ENCODE data around the gene MCM3. TPM values are rescaled to one million over a fixed set of nuclear protein-coding genes. Genes with fewer than 3 reads are reported as not detected.

The MCM3 gene
- total RNA-seq, 2 experiments from 2014 or later: 256 to 258 TPM

DNA sequence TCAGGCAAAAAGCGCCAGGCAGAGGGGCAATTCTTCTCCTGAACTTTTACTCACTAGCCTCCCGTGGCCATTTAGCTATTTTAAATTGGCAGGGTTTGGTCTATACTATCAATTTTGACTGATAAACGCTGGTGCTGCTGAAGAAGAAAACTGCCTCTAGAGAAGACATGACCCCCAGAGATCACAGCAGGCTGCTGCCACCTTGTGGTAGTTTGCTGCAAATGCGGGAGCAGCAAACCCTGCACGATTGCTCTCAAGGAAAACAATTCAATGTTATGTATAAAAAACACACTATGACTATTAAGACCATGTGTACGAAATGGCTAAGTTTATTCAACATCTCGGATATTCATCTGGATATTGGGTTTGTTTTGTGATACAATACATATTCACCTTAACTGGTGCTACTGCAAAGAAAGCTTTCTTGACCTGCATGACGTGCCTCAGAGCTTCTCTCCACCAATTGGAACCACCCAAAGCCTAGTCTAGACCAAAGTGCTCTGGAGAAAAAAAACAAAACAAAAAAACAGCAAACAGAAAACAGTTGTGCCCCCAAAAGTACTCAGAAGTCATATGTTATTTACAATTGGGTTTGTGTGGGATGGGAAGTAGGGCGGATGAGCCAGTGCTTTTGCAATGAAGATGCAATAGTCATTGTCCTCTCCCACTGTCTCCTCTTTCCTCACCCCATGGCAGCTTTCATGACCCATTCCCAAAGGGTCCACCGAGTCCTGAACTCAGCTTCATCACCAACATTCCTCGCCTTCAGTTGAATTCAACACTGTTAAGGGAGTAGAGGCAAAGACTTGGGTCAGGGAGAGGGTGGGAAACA, 20.6 kb downstream of the MCM3 start:
- peaks cover 58% of the 10 kb centered on the region for H3K36me3 Mint-ChIP-seq (ENCODE audit: low read depth)
- no peaks in the 10 kb centered on the region for H3K9me3 Mint-ChIP-seq
- peak overlapping the region; percentile 23 for H3K27ac Mint-ChIP-seq
- H3K27me3 Mint-ChIP-seq (ENCODE audit: low read depth): no peaks in the 10 kb centered on the region
- peak; percentile 84 for DNase-seq
- no peak overlapping the region for H3K4me3 Mint-ChIP-seq
- peaks cover 15% of the 10 kb centered on the region for H3K4me1 Mint-ChIP-seq (ENCODE audit: low read depth)
- intact Hi-C loops (cut with micrococcal nuclease): loop anchor here (1.0 to 2.0 kb wide), 5 partner anchors 15 to 201 kb away; partner anchors contain the start of gene PKHD1
- CTCF ChIA-PET: interaction anchor here (0.6 to 9.1 kb wide), 26 partner anchors 10 to 200 kb away, joined by 3 to 115 read pairs (median 6); partner anchors contain the start of genes MCM3 and PAQR8

DNA sequence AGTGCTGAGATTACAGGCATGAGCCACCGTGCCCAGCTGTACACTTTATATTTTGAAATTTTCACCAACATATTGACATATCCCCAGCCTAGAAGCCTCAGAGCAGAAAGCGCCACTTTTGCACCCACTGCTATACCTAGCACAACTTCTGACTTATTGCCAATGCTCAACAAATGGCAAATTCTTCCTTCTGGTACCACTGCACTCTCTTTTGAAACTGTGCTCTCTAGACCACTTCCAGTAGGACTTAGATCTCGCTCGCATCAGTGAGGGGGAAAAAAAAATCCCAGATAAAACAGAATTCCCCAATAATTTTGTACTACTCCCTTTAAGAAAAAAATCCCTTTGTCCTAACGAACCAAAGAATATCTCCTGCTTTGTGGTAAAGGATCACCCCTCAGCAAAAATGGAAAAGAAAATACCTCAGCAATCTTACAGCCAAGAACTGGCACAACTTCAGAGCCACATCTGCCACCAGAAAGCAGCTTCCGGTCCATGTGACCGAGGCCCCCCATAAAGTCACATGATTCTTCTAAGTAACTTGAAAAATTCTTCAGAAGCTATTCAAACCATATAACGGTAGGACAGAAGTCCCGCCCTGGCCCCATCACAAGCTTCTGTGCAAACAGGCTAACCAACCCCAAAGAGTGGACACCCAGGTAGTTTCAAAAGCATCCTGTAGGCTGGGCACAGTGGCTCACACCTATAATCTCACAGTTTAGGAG, 21.8 kb downstream of the MCM3 start:
- H3K27me3 Mint-ChIP-seq (ENCODE audit: low read depth): no peaks in the 10 kb centered on the region
- H3K36me3 Mint-ChIP-seq (ENCODE audit: low read depth): peaks cover 48% of the 10 kb centered on the region

DNA sequence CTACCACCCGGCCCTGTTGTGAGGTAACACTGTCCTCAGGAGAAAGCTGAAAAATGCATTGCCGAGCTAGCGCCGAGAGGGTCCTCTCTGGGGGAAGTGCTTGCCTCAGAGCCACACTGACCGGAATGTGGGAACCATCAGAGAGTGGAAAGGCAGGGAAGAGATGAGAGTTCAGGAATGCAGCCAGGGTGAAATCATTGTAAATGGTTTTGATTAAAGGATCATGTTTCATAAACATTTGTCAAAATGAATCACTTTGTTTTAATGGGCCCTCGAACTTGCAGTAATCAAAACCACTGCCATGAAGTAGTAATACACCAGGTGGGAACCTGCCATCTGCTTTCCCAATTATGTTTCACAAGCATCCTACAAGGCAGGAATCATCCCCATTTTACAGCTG, 23.3 kb downstream of the MCM3 start:
- H3K27ac Mint-ChIP-seq: no peak overlapping the region
- H3K4me3 Mint-ChIP-seq: no peak overlapping the region
- H3K36me3 Mint-ChIP-seq (ENCODE audit: low read depth): peaks cover 36% of the 10 kb centered on the region
- no peaks in the 10 kb centered on the region for H3K9me3 Mint-ChIP-seq
- H3K4me1 Mint-ChIP-seq (ENCODE audit: low read depth): peaks cover 15% of the 10 kb centered on the region
- no peaks in the 10 kb centered on the region for H3K27me3 Mint-ChIP-seq (ENCODE audit: low read depth)
- DNase-seq: no peak
- intact Hi-C loops (cut with micrococcal nuclease): no loop called here
- CTCF ChIA-PET: interaction anchor here (0.8 to 9.1 kb wide), 6 partner anchors 11 to 198 kb away, joined by 3 to 115 read pairs (median 3); no protein-coding TSS in a partner anchor

More for the DNA sequence above, 21.8 kb downstream of the MCM3 start:
- no peak overlapping the region for H3K4me3 Mint-ChIP-seq
- CTCF ChIA-PET: interaction anchor here (0.7 to 9.1 kb wide), 22 partner anchors 11 to 202 kb away, joined by 3 to 115 read pairs (median 7); no protein-coding TSS in a partner anchor
- no peaks in the 10 kb centered on the region for H3K9me3 Mint-ChIP-seq
- DNase-seq: no peak
- H3K27ac Mint-ChIP-seq: no peak overlapping the region
- intact Hi-C loops (cut with micrococcal nuclease): loop anchor here (1.0 kb wide), 4 partner anchors 49 to 199 kb away; partner anchors contain the start of gene PKHD1
- peaks cover 15% of the 10 kb centered on the region for H3K4me1 Mint-ChIP-seq (ENCODE audit: low read depth)

DNA sequence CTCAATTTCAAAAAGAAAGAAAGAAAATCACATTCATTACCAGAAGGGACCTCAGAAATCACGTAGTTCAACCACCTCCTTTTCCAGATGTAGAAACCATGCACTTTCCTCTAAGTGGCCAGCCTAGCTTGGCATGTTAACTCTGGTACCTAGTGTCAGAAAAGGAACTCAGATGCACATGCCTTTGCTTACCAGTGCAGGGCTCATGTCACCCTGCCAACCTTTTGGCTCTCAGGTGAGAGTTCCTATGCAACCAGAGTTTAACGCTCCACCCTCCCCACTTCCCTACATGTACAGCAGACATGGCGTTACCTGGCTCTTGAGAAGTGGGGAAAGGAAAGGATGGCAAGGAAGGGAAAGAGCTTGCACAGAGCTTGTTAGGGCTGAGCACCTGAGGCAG, 23.9 kb downstream of the MCM3 start:
- no peaks in the 10 kb centered on the region for H3K9me3 Mint-ChIP-seq
- no peak for DNase-seq
- peaks cover 32% of the 10 kb centered on the region for H3K36me3 Mint-ChIP-seq (ENCODE audit: low read depth)
- CTCF ChIA-PET: interaction anchor here (0.9 to 9.1 kb wide), 6 partner anchors 20 to 139 kb away, joined by 3 to 115 read pairs (median 3); no protein-coding TSS in a partner anchor
- intact Hi-C loops (cut with micrococcal nuclease): no loop called here
- H3K27ac Mint-ChIP-seq: no peak overlapping the region
- no peaks in the 10 kb centered on the region for H3K27me3 Mint-ChIP-seq (ENCODE audit: low read depth)
- H3K4me3 Mint-ChIP-seq: no peak overlapping the region
- H3K4me1 Mint-ChIP-seq (ENCODE audit: low read depth): peaks cover 15% of the 10 kb centered on the region

DNA sequence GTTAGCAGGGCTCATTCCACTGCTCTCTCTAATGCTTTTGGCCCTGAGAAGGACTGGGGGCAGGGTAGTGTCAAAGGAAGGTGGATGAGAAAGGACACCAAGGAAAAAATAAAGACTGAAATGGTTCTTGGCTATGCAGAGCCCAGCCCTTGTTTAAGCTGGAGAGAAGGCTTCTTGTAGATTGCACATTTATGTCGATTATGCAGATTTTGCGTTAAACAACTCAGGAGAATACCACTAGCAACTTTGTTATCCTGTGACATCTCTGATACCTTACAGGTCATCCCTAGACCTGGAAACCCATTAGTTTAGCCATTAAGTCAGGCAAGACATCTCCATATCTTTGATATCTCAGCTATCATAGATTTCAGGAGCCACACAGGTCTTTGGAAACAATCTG, 29.1 kb downstream of the MCM3 start:
- peaks cover 38% of the 10 kb centered on the region for H3K4me1 Mint-ChIP-seq (ENCODE audit: low read depth)
- H3K4me3 Mint-ChIP-seq: no peak overlapping the region
- H3K9me3 Mint-ChIP-seq: no peaks in the 10 kb centered on the region
- no peaks in the 10 kb centered on the region for H3K36me3 Mint-ChIP-seq (ENCODE audit: low read depth)
- no peak overlapping the region for H3K27ac Mint-ChIP-seq
- DNase-seq: no peak
- intact Hi-C loops (cut with micrococcal nuclease): loop anchor here (1.0 to 2.0 kb wide), 4 partner anchors 28 to 93 kb away; partner anchors contain the start of gene MCM3
- peaks cover 10% of the 10 kb centered on the region for H3K27me3 Mint-ChIP-seq (ENCODE audit: low read depth)
- CTCF ChIA-PET: interaction anchor here (0.6 to 1.6 kb wide), 5 partner anchors 21 to 397 kb away, joined by 3 to 5 read pairs (median 3); no protein-coding TSS in a partner anchor

DNA sequence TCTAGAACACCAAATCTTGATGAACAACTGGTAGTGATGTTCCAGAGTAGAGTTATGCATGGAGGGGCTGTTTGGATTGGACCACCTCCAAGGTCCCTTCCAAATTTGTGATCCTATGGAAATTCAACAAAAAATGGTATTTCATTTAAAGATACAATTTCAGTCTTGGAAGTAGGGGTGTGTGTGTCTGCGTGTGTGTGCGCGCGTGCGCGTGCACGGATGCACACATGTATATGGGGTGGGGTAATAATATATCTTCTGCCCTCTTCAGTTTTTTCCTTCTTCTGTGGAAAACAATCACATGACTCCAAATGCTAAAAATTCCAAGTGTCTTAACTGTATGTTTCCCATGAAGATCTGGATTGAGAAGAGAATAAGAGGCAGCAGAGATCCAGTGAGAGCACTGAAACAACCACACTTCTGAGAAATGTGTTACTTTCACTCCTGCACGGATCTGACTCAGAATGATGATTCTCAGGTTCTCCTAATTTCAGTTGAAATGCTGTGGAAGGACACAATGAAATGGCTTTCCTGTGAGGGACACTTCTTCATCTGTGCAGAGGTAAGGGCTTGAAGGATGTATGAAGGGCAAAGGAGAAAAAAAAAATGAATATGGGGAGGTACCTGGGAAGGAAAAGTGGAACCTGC, 29.7 kb downstream of the MCM3 start:
- no peaks in the 10 kb centered on the region for H3K9me3 Mint-ChIP-seq
- CTCF ChIA-PET: interaction anchor here (0.6 to 1.6 kb wide), 5 partner anchors 21 to 397 kb away, joined by 3 to 5 read pairs (median 4); no protein-coding TSS in a partner anchor
- H3K4me1 Mint-ChIP-seq (ENCODE audit: low read depth): peaks cover 43% of the 10 kb centered on the region
- DNase-seq: peak; percentile 37
- H3K27me3 Mint-ChIP-seq (ENCODE audit: low read depth): peaks cover 10% of the 10 kb centered on the region
- no peak overlapping the region for H3K4me3 Mint-ChIP-seq
- no peak overlapping the region for H3K27ac Mint-ChIP-seq
- intact Hi-C loops (cut with micrococcal nuclease): loop anchor here (1.0 to 2.0 kb wide), 4 partner anchors 28 to 93 kb away; partner anchors contain the start of gene MCM3
- no peaks in the 10 kb centered on the region for H3K36me3 Mint-ChIP-seq (ENCODE audit: low read depth)

DNA sequence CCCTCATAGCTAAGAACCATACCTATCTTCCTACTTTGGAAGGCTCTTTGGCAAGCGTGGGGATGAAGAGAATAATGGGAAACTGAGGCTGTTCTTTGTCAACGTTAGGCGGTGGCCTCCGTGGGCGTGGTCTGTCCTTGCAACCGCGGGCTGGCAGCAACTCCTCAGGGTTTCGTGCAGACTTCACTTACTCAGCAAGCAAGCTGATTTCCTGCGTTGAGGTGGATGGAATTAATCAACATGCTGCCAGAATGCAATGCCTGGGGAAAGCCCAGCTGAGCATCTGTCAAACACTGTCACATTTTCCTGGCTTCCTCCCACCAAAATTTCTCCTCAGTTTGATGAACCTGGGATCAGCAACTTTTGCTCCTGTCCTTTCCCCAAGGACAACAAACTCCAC, 31.0 kb downstream of the MCM3 start:
- no peaks in the 10 kb centered on the region for H3K36me3 Mint-ChIP-seq (ENCODE audit: low read depth)
- H3K27me3 Mint-ChIP-seq (ENCODE audit: low read depth): peaks cover 17% of the 10 kb centered on the region
- DNase-seq: peak; percentile 73
- CTCF ChIA-PET: interaction anchor here (0.6 to 1.9 kb wide), 6 partner anchors 23 to 376 kb away, joined by 3 to 8 read pairs (median 5); no protein-coding TSS in a partner anchor
- no peaks in the 10 kb centered on the region for H3K9me3 Mint-ChIP-seq
- H3K4me1 Mint-ChIP-seq (ENCODE audit: low read depth): peaks cover 43% of the 10 kb centered on the region
- H3K4me3 Mint-ChIP-seq: no peak overlapping the region
- no peak overlapping the region for H3K27ac Mint-ChIP-seq
- intact Hi-C loops (cut with micrococcal nuclease): no loop called here

DNA sequence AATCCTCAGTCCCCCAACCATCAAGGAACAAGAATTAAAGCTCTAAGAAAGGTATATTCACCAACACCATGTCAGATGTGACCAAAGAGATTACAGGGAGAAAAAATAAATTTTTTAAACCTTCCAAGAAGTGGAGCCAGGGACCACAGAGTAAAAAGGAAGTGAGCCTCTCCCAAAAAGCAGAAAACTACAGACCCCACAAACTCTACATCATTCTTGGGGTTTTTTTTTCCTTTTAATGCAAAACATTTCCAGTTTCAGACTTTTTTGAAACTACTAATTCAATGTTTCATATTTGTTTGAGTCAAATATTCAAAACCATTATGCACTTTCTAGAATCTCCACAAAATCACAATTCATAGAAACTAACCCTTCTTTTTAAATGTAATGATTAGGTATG, 33.4 kb downstream of the MCM3 start:
- Mint-ChIP-seq H3K36me3 (ENCODE audit: low read depth) (no peaks in the 10 kb centered on the region), H3K4me3 (no peak overlapping the region), H3K27me3 (ENCODE audit: low read depth) (peaks cover 29% of the 10 kb centered on the region), H3K9me3 (no peaks in the 10 kb centered on the region), H3K27ac (no peak overlapping the region), H3K4me1 (ENCODE audit: low read depth) (peaks cover 43% of the 10 kb centered on the region)
- CTCF ChIA-PET: interaction anchor here (0.6 to 2.0 kb wide), 7 partner anchors 8 to 149 kb away, joined by 3 to 8 read pairs (median 3); no protein-coding TSS in a partner anchor
- no peak for DNase-seq
- intact Hi-C loops (cut with micrococcal nuclease): no loop called here

DNA sequence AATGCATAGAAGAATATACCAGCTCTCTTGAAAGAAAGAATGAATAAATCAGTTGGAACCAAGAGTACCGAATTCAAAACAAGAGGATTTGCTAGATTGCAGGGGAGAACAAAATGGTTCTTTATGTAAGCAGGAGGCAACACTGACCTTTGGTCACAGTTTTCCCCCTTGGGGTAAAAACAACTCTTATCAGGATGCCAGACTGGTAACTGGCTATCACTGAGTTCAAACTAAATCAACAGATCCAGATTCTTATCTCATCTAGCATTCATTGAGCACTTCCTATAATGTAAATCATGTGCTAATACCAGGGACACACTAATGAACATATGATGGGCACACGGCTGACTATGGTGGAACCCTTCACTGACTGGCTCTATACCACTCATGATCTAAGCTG, 35.5 kb downstream of the MCM3 start:
- Mint-ChIP-seq H3K4me3 (no peak overlapping the region), H3K4me1 (ENCODE audit: low read depth) (peaks cover 29% of the 10 kb centered on the region), H3K36me3 (ENCODE audit: low read depth) (no peaks in the 10 kb centered on the region), H3K9me3 (no peaks in the 10 kb centered on the region), H3K27me3 (ENCODE audit: low read depth) (peaks cover 27% of the 10 kb centered on the region), H3K27ac (no peak overlapping the region)
- DNase-seq: no peak
- intact Hi-C loops (cut with micrococcal nuclease): no loop called here
- CTCF ChIA-PET: interaction anchor here (1.5 to 1.6 kb wide), 2 partner anchors 14 to 15 kb away, joined by 6 to 7 read pairs; no protein-coding TSS in a partner anchor

DNA sequence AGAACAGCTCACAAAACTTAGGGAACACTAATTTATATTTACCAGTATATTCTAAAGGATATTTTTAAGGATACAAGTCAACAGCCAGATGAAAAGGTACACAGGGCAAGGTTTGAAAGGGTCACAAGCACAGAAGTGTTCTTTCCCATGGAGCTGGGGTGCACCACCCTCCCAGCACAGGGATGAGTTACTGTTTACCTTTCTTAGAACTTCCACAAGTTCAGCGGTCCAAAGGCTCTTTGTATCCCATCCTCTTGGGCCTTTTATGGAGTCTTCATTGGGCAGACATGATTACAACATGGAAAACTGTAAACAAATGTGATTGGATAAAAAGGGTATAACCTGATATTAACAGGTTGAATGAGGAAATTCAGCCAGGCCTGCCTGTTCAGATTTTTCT, 39.1 kb downstream of the MCM3 start:
- Mint-ChIP-seq H3K27ac (no peak overlapping the region), H3K4me3 (no peak overlapping the region), H3K9me3 (no peaks in the 10 kb centered on the region), H3K4me1 (ENCODE audit: low read depth) (peaks cover 4% of the 10 kb centered on the region), H3K36me3 (ENCODE audit: low read depth) (no peaks in the 10 kb centered on the region), H3K27me3 (ENCODE audit: low read depth) (peaks cover 19% of the 10 kb centered on the region)
- intact Hi-C loops (cut with micrococcal nuclease): no loop called here
- CTCF ChIA-PET: interaction anchor here (0.6 to 1.2 kb wide), 3 partner anchors 14 to 1273 kb away, joined by 3 read pairs; no protein-coding TSS in a partner anchor
- no peak for DNase-seq

DNA sequence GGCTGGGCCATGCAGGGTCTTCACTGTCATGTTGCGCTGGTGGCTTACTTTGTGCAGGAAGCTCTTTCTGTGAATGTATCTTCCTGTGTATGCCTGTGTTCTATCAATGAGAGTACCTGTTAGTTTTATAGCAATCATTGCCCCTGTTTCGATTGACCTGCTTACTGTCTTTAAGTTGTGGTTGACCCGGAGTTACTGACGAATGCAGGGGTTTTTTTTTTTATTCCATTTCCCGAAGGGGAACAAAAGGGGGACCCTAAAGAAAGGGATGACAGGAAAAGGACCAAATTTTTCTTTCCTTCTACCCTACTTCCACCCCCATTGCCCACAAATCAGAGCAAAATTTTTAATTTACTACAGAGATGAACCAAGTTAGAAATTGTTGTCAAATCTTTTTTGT, 40.1 kb downstream of the MCM3 start, which contains the start of gene IL17F:
Gene IL17F (minus strand): TSS at position 101 of the 400 bp plus-strand sequence. CDS start 71 bp downstream, at position 30.
- Mint-ChIP-seq H3K4me1 (ENCODE audit: low read depth) (no peaks in the 10 kb centered on the region), H3K36me3 (ENCODE audit: low read depth) (no peaks in the 10 kb centered on the region), H3K27me3 (ENCODE audit: low read depth) (peaks cover 19% of the 10 kb centered on the region), H3K9me3 (no peaks in the 10 kb centered on the region), H3K4me3 (no peak within 1 kb of the TSS), H3K27ac (no peak within 1 kb of the TSS)
- DNase-seq: no peak
- intact Hi-C loops (cut with micrococcal nuclease): no loop called here
- CTCF ChIA-PET: interaction anchor here (1.2 kb wide), 1 partner anchor 13 kb away, joined by 3 read pairs; no protein-coding TSS in a partner anchor
